Glutamatergic neuron (in vitro differentiated cells): ENCODE measurements around the gene MLLT1. TPM values are rescaled to one million over a fixed set of nuclear protein-coding genes. Genes with fewer than 3 reads are reported as not detected.

Experiments
- DNase-seq: peaks from one replicate; pipeline ENCODE4 v3.0.0; 2022
- H3K27ac Mint-ChIP-seq: one replicate; pipeline ENCODE4 v1.8.0; 2020; ENCODE audit warnings: mild to moderate bottlenecking, mixed read lengths, inconsistent platforms; ENCODE audit not compliant: unreplicated experiment
- H3K27me3 Mint-ChIP-seq: one replicate; pipeline ENCODE4 v1.8.0; 2020; ENCODE audit warnings: mild to moderate bottlenecking, moderate library complexity, mixed read lengths, inconsistent platforms; ENCODE audit not compliant: unreplicated experiment
- H3K36me3 Mint-ChIP-seq: one replicate; pipeline ENCODE4 v1.8.0; 2020; ENCODE audit warnings: mild to moderate bottlenecking, mixed read lengths, inconsistent platforms; ENCODE audit not compliant: unreplicated experiment
- H3K4me1 Mint-ChIP-seq: one replicate; pipeline ENCODE4 v1.8.0; 2020; ENCODE audit warnings: mild to moderate bottlenecking, low read depth, mixed read lengths, inconsistent platforms; ENCODE audit not compliant: unreplicated experiment
- H3K4me3 Mint-ChIP-seq: one replicate; pipeline ENCODE4 v1.8.0; 2020; ENCODE audit warnings: mild to moderate bottlenecking, mixed read lengths, inconsistent platforms; ENCODE audit not compliant: unreplicated experiment
- H3K9me3 Mint-ChIP-seq: one replicate; pipeline ENCODE4 v1.8.0; 2020; ENCODE audit warnings: mild to moderate bottlenecking, moderate library complexity, mixed read lengths, inconsistent platforms; ENCODE audit not compliant: unreplicated experiment
- CTCF ChIP-seq: fragments of 200-600 bp; sonication (generic); IDR thresholded peaks from one replicate; pipeline ENCODE4 v1.5.0; 2021; ENCODE audit not compliant: partially characterized antibody, unreplicated experiment
- total RNA-seq: library from RNA; stranded (reverse); fragmentation: NEBNext Ultra II Directional; extraction: Animal tissue kit (Norgen Biotek cat#: 25700); gene quantifications from one replicate; pipeline ENCODE4 v1.2.1, GENCODE V29; 2021; ENCODE audit not compliant: unreplicated experiment

MLLT1 gene
- total RNA-seq, 1 donor from 2014 or later = 52.9 TPM

- H3K36me3 Mint-ChIP-seq = no peaks in the 10 kb centered on the region
- peaks cover 8% of the 10 kb centered on the region for H3K4me1 Mint-ChIP-seq
- H3K27ac Mint-ChIP-seq = no peak overlapping the region
- no peak for DNase-seq
- H3K4me3 Mint-ChIP-seq = no peak overlapping the region
- no peak for TF ChIP-seq CTCF
- H3K27me3 Mint-ChIP-seq = peaks cover 16% of the 10 kb centered on the region
- H3K9me3 Mint-ChIP-seq = peaks cover 6% of the 10 kb centered on the region
Measured at GRCh38 chr19:6213696-6214641, 65.8 kb downstream of the MLLT1 start.

- no peak for TF ChIP-seq CTCF
- Mint-ChIP-seq H3K9me3 (peaks cover 6% of the 10 kb centered on the region), H3K4me3 (no peak overlapping the region), H3K36me3 (no peaks in the 10 kb centered on the region), H3K4me1 (peaks cover 5% of the 10 kb centered on the region), H3K27ac (no peak overlapping the region), H3K27me3 (peaks cover 13% of the 10 kb centered on the region)
- no peak for DNase-seq
Measured at GRCh38 chr19:6213266-6213595, 66.5 kb downstream of the MLLT1 start.

GRCh38 chr19:6212403-6213265 lies 67.1 kb downstream of the MLLT1 start:
- H3K27ac Mint-ChIP-seq = no peak overlapping the region
- H3K9me3 Mint-ChIP-seq = peaks cover 6% of the 10 kb centered on the region
- peaks cover 12% of the 10 kb centered on the region for H3K27me3 Mint-ChIP-seq
- no peak for TF ChIP-seq CTCF
- peaks cover 2% of the 10 kb centered on the region for H3K4me1 Mint-ChIP-seq
- H3K4me3 Mint-ChIP-seq = no peak overlapping the region
- DNase-seq = no peak
- H3K36me3 Mint-ChIP-seq = no peaks in the 10 kb centered on the region

DNA sequence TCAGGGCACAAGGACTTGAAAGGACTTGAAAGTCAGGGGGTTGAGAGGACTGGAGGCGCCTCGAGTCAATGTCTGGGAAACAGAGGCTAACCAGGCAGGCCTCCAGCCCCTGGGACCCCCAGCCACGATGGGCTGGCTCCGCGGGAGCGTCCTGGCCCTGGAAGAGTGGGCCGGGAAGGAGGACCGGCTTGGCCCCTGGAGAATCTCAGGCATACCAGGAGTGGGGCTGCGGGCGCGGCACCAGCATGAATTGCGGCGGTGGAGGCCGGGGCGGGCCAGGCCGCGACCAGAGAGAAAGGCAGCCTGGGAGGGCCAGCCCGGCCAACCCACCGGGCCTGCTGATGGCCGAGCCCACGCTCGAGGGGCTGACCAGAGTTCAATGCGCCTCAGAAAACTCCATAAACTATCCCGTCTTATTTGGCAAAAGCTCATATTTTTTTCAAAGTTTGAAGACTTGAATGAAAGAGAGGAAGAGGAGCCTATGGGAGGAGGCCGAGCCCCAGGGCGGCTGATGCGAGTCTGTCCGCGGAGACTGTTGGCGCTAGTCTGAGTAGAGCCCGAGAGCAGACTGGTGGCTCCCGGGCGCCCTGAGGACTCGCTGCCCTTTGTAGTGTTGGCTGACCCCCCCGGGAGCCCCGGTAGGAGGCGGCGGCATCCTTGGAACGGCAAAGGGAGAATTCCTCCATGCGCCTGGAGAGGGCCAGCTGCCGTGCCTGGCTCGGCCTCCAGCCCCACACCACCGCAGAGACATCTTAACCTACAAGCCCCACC lies 68.0 kb downstream of the MLLT1 start:
- Mint-ChIP-seq H3K4me3 (no peak overlapping the region), H3K4me1 (peaks cover 1% of the 10 kb centered on the region), H3K27me3 (peaks cover 11% of the 10 kb centered on the region), H3K9me3 (peaks cover 8% of the 10 kb centered on the region), H3K36me3 (no peaks in the 10 kb centered on the region), H3K27ac (no peak overlapping the region)
- no peak for TF ChIP-seq CTCF
- no peak for DNase-seq
